ENCODE measurements around the gene PACSIN2. TPM values are rescaled to one million over a fixed set of nuclear protein-coding genes. Genes with fewer than 3 reads are reported as not detected.

PACSIN2 gene
- total and polyA plus RNA-seq, 2 of the 13 experiments (the other 11 are each of a cell fraction or from before 2014, with no cell fraction given), result 54.1 to 68.8 TPM

- TF ChIP-seq HNF1A (IDR thresholded peaks at IDR 0.05; ENCODE audit: low read depth) (no peak), HNF1A (CRISPR knock-in tag; IDR thresholded peaks at IDR 0.05; ENCODE audit: borderline replicate concordance) (0 out of 2 replicates have a peak, but pooled peaks have one; percentile 12), ZNF367 (CRISPR knock-in tag; IDR thresholded peaks at IDR 0.05; ENCODE audit: borderline replicate concordance) (no peak), ZFP91 (CRISPR knock-in tag; IDR thresholded peaks at IDR 0.05; ENCODE audit: borderline replicate concordance) (no peak), ZBTB2 (CRISPR knock-in tag; IDR thresholded peaks at IDR 0.05; ENCODE audit: low read depth) (no peak), KLF11 (CRISPR knock-in tag; IDR thresholded peaks at IDR 0.05) (peak; percentile 95), TRIM24 (CRISPR knock-in tag; IDR thresholded peaks at IDR 0.05) (no peak), ZNF20 (CRISPR knock-in tag; IDR thresholded peaks at IDR 0.05) (no peak), ZNF558 (CRISPR knock-in tag; IDR thresholded peaks at IDR 0.05; ENCODE audit: borderline replicate concordance) (peak; percentile 51; the same call in 1 of the 2 replicates), TIGD3 (CRISPR knock-in tag; IDR thresholded peaks at IDR 0.05; ENCODE audit: borderline replicate concordance) (peak; percentile 80; the same call in 1 of the 2 replicates), RXRB (CRISPR knock-in tag; IDR thresholded peaks at IDR 0.05; ENCODE audit: borderline replicate concordance) (peak; percentile 67; the same call in 1 of the 2 replicates), ZNF619 (CRISPR knock-in tag; IDR thresholded peaks at IDR 0.05) (0 out of 2 replicates have a peak, but pooled peaks have one; percentile 45), ZSCAN25 (CRISPR knock-in tag; IDR thresholded peaks at IDR 0.05) (peak; percentile 58; the same call in 1 of the 2 replicates), SOX13 (IDR thresholded peaks at IDR 0.05) (no peak), SOX13 (CRISPR knock-in tag; conservative IDR thresholded peaks at IDR 0.05 in 1 of 2, IDR thresholded peaks at IDR 0.05 in 1 of 2) (0 out of 4 replicates have a peak, but pooled peaks of 1 of the 2 experiments have one; percentile 21), GATAD2A (CRISPR knock-in tag; IDR thresholded peaks at IDR 0.05) (peak; percentile 61), STAT5B (CRISPR knock-in tag; IDR thresholded peaks at IDR 0.05) (no peak), ZNF773 (CRISPR knock-in tag; IDR thresholded peaks at IDR 0.05; ENCODE audit: borderline replicate concordance) (peak; percentile 20; the same call in 1 of the 2 replicates), EED (CRISPR knock-in tag; IDR thresholded peaks at IDR 0.05) (no peak), ZFX (CRISPR knock-in tag; IDR thresholded peaks at IDR 0.05; ENCODE audit: low read depth) (peak; percentile 59), ZNF543 (CRISPR knock-in tag; IDR thresholded peaks at IDR 0.05) (no peak)
Observed at GRCh38 chr22:43014869-43015676, at the start of gene PACSIN2 (continued).
